HL-60 (cell line): ENCODE measurements around the gene NRF1.

Experiments used
- CTCF ChIP-seq: IDR thresholded peaks from one replicate; pipeline ENCODE4 v1.5.1; 2011; ENCODE audit warnings: low read length, control low read depth, inconsistent platforms; ENCODE audit not compliant: insufficient read depth
- GABPA ChIP-seq: IDR thresholded peaks from 2 replicates; pipeline ENCODE4 v1.6.1; 2012; ENCODE audit warnings: low read depth
- POLR2AphosphoS5 ChIP-seq: IDR thresholded peaks from 2 replicates; pipeline ENCODE4 v1.6.1; 2012; ENCODE audit warnings: low read depth
- REST ChIP-seq: IDR thresholded peaks from 2 replicates; pipeline ENCODE4 v1.6.1; 2012; ENCODE audit warnings: low read depth; ENCODE audit not compliant: insufficient replicate concordance
- SPI1 ChIP-seq: IDR thresholded peaks from 2 replicates; pipeline ENCODE4 v1.6.1; 2012; ENCODE audit warnings: low read depth, mild to moderate bottlenecking, borderline replicate concordance

GRCh38 chr7:129764247-129765084 is 152.9 kb downstream of the NRF1 start:
- TF ChIP-seq POLR2AphosphoS5 (no peak), CTCF (no peak), GABPA (no peak), REST (no peak), SPI1 (no peak)
